ENCODE data around the gene TMEM170B.
A peak's percentile ranks its signal among the peaks of the same experiment; 100 is the strongest.

The TMEM170B gene

GRCh38 chr6:11616200-11616611 is 78.7 kb downstream of the TMEM170B start:
- no peak for DNase-seq (ENCODE audit: low spot score)

GRCh38 chr6:11618533-11618932 is 81.0 kb downstream of the TMEM170B start:
- peak; percentile 12 for DNase-seq (ENCODE audit: low spot score)

GRCh38 chr6:11621119-11621518 is 83.6 kb downstream of the TMEM170B start:
- no peak for DNase-seq (ENCODE audit: low spot score)

GRCh38 chr6:11622156-11622555 is 84.6 kb downstream of the TMEM170B start:
- no peak for DNase-seq (ENCODE audit: low spot score)

- DNase-seq (ENCODE audit: low spot score) = no peak
These were observed 85.7 kb downstream of the TMEM170B start for GRCh38 chr6:11623272-11623671.

GRCh38 chr6:11625302-11625701 is 87.8 kb downstream of the TMEM170B start:
- no peak for DNase-seq (ENCODE audit: low spot score)

GRCh38 chr6:11626356-11626755 is 88.8 kb downstream of the TMEM170B start:
- no peak for DNase-seq (ENCODE audit: low spot score)

- no peak for DNase-seq (ENCODE audit: low spot score)
These were observed 91.0 kb downstream of the TMEM170B start for GRCh38 chr6:11628562-11628961.

- DNase-seq (ENCODE audit: low spot score) = no peak
These were observed 93.5 kb downstream of the TMEM170B start for GRCh38 chr6:11631008-11631407.

- DNase-seq (ENCODE audit: low spot score) = no peak
These were observed 94.0 kb downstream of the TMEM170B start for GRCh38 chr6:11631539-11631938.

GRCh38 chr6:11632231-11632630 is 94.7 kb downstream of the TMEM170B start:
- DNase-seq (ENCODE audit: low spot score) = no peak

GRCh38 chr6:11632795-11633511 is 95.4 kb downstream of the TMEM170B start:
- no peak for DNase-seq (ENCODE audit: low spot score)

All from activated CD4-positive, alpha-beta T cell treated with anti-CD3 and anti-CD28 coated beads, Interleukin-2, Interleukin-4, amounts not matched to agents 100 ng/mL and 50 ng/mL, durations not matched to agents 16 hours and 8 hours (primary cell).